ENCODE data around the gene HP1BP3. TPM values are rescaled to one million over a fixed set of nuclear protein-coding genes. Genes with fewer than 3 reads are reported as not detected.

HP1BP3 gene
- total RNA-seq, 2 experiments from 2014 or later: 219 to 224 TPM

DNA sequence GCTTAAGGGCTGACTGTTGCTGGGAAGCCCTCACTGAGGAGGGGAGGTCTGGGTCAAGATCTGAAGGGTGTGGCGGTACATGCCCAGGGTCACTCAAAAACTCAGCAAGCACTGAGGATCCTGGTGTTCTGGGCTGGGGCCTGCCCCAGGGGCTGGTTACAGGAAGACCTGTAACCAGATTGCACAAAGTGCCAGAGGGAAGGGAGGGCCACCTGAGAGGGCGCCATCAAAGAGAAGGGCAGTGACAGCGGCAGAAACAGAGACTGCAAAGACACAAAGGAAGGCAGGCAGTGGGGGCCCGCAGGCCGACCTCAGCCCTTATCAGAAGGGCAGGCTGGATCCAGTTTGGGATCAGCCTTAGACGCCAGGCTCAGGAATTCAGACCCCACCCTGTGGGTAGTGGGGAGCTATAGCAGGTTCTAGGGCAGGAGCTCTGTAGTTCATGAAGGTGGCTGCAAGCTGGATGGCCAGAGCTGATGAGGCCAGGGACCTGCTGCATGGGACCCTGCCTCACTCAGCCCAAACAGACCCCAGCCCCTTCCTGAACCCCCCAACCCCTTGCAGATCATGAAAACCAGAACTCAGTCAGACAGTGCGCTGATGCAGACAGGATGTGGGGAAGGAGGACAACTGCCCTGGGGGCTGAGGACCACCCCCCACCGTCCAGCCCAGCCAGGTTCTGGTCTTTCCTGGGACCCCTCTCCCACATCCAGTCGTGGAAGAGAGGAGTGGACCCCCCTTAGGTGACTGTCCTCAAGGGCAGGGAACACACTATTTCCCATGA is 58.5 kb downstream of the HP1BP3 start:
- H3K4me3 Mint-ChIP-seq: no peak overlapping the region
- POLR2A ChIA-PET: interaction anchor here (1.2 kb wide), 1 partner anchor 10 kb away, joined by 4 read pairs; the partner anchor contains the start of gene KIF17
- peaks cover 15% of the 10 kb centered on the region for H3K4me1 Mint-ChIP-seq (ENCODE audit: low read depth)
- no peaks in the 10 kb centered on the region for H3K9me3 Mint-ChIP-seq
- no peaks in the 10 kb centered on the region for H3K36me3 Mint-ChIP-seq (ENCODE audit: low read depth)
- TF ChIP-seq, protein P1, sequence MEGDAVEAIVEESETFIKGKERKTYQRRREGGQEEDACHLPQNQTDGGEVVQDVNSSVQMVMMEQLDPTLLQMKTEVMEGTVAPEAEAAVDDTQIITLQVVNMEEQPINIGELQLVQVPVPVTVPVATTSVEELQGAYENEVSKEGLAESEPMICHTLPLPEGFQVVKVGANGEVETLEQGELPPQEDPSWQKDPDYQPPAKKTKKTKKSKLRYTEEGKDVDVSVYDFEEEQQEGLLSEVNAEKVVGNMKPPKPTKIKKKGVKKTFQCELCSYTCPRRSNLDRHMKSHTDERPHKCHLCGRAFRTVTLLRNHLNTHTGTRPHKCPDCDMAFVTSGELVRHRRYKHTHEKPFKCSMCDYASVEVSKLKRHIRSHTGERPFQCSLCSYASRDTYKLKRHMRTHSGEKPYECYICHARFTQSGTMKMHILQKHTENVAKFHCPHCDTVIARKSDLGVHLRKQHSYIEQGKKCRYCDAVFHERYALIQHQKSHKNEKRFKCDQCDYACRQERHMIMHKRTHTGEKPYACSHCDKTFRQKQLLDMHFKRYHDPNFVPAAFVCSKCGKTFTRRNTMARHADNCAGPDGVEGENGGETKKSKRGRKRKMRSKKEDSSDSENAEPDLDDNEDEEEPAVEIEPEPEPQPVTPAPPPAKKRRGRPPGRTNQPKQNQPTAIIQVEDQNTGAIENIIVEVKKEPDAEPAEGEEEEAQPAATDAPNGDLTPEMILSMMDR (IDR thresholded peaks at IDR 0.05): no peak
- no peak overlapping the region for H3K27ac Mint-ChIP-seq
- ATAC-seq (no peak), DNase-seq (no peak)
- CTCF ChIA-PET: interaction anchor here (3.0 kb wide), 1 partner anchor 31 kb away, joined by 19 read pairs; no protein-coding TSS in a partner anchor
- intact Hi-C loops (cut with micrococcal nuclease): no loop called here
- H3K27me3 Mint-ChIP-seq: peaks cover 26% of the 10 kb centered on the region

DNA sequence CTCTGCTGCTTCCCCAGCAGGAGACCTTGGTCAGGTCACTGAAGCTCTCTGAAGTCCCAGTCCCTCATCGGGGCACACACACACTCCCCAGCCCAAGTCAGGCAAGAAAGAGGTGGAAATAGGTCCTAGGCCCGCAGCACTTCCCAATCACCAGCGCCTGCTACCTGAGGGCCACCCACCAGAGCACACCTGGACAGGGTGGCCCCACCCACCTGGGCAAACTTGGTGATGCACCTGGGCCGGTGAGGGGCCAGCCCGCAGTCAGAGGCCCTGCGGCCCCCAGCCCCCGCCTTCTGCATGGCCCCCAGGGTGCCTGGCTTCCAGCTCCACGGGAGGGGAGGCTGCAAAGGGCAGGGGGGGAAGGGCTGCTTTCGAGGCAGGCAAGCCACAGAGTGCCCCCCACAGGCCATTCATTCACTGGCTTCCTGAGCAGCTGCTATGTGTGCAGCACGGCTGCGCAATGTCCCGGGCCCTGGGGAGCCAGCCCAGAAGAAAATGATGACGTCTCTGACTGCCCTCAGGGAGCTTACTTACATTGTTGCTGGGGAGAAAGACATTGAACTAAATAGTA is 59.3 kb downstream of the HP1BP3 start:
- Mint-ChIP-seq H3K4me1 (ENCODE audit: low read depth) (peaks cover 9% of the 10 kb centered on the region), H3K27ac (no peak overlapping the region), H3K9me3 (no peaks in the 10 kb centered on the region), H3K4me3 (no peak overlapping the region), H3K36me3 (ENCODE audit: low read depth) (no peaks in the 10 kb centered on the region), H3K27me3 (peaks cover 26% of the 10 kb centered on the region)
- ATAC-seq (no peak), DNase-seq (peak; percentile 44)
- ChIA-PET CTCF (interaction anchor here (3.0 kb wide), 1 partner anchor 30 kb away, joined by 19 read pairs; no protein-coding TSS in a partner anchor), POLR2A (interaction anchor here (0.6 to 1.2 kb wide), 2 partner anchors 10 to 83 kb away, joined by 3 to 4 read pairs; partner anchors contain the start of gene KIF17)
- TF ChIP-seq, protein P1 (IDR thresholded peaks at IDR 0.05): no peak
- intact Hi-C loops (cut with micrococcal nuclease): no loop called here

DNA sequence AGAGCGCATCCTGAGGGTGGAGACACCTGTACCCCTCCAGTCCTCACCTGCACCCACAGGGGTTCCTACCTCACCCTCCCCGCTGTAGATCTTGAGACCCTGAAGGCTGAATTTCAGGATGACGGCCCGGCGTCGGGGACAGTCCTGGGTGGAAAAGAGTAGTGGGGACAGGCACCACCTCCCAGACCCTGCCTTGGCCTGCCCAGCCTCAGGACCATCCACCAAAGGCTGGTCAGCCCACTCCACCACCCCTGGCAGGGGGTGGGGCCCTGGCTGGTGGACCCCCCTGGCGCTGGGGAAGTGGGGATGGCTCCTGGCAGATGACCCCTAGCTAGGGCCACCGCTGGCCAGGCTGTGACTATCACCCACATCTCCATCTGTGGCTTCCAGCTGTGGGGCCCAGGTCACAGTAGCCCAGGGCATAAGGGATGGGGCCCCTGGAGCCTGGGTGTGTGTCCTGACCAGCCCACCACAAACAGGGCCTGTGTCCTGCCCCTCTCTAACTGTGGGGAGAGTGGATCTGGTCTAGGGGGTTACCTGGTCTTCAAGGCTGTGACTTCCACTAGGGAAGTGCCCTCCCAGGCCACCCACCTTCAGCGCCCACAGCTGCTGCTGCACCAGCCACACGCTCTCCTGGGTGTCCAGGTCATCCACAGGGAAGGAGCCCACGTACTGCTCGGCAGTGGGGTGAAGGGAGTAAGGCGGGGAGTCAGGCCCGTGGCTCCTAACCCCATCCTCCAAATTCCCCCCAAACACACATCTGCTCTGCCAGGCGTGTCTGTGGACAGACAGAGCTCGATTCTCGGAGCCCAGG is 60.0 kb downstream of the HP1BP3 start:
- Mint-ChIP-seq H3K27me3 (peaks cover 24% of the 10 kb centered on the region), H3K4me3 (no peak overlapping the region), H3K27ac (no peak overlapping the region), H3K9me3 (no peaks in the 10 kb centered on the region), H3K36me3 (ENCODE audit: low read depth) (no peaks in the 10 kb centered on the region), H3K4me1 (ENCODE audit: low read depth) (peaks cover 4% of the 10 kb centered on the region)
- ChIA-PET POLR2A (interaction anchor here (0.6 to 1.2 kb wide), 2 partner anchors 9 to 84 kb away, joined by 3 to 4 read pairs; partner anchors contain the start of gene KIF17), CTCF (interaction anchor here (3.0 kb wide), 1 partner anchor 30 kb away, joined by 19 read pairs; no protein-coding TSS in a partner anchor)
- intact Hi-C loops (cut with micrococcal nuclease): no loop called here
- TF ChIP-seq, protein P1 (IDR thresholded peaks at IDR 0.05): no peak
- DNase-seq: no peak
- no peak for ATAC-seq

DNA sequence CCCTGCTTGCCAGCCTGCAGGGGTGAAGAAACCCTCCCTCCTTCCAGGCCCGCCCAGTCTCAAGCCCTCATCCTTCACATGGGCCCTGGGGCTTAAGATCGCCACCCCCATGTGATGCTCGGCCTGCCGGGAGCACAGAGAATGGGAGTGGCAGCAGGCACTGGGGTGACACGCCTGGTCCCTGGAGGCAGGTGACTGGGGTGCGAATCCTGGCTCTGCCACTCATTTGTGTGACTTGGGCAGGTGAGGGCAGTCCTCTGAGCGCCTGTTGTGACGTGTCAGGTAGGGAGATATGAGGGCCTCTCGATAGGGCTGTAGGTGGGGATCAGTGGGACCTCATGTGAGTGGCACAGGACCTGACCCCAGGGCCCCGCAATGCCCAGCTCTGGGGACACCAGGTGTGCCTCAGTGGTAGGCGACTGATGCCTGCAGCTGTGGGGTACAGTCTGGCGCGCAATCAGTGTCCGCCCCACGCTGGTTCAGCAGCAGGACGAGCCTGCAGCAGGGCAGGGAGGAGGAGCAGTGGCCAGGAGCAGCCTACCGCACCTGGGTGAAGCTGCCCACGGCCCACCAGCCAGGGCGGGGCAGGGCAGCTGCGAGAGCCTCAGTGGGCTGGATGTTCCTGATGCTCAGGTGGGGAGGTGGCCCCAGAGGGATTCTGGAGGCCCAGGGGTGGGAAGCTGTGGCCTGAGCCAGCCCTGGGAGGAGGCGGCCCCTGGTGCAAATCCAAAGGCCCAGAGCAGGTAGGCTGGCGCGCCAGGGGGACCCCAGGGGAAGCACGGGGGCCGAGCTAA is 60.8 kb downstream of the HP1BP3 start:
- DNase-seq: no peak
- intact Hi-C loops (cut with micrococcal nuclease): no loop called here
- Mint-ChIP-seq H3K36me3 (ENCODE audit: low read depth) (no peaks in the 10 kb centered on the region), H3K4me3 (no peak overlapping the region), H3K4me1 (ENCODE audit: low read depth) (peaks cover 4% of the 10 kb centered on the region), H3K27me3 (peaks cover 23% of the 10 kb centered on the region), H3K9me3 (no peaks in the 10 kb centered on the region), H3K27ac (no peak overlapping the region)
- ChIA-PET POLR2A (no interaction called here), CTCF (no interaction called here)
- ATAC-seq: no peak
- TF ChIP-seq, protein P1 (IDR thresholded peaks at IDR 0.05): no peak
